Mesenchymal stem cell (in vitro differentiated cells and primary cell): ENCODE data around the gene PPP1R9B.

Experiments
- DNase-seq: peaks from one replicate; pipeline ENCODE4 v3.0.0-alpha.2; 2013
- H2AFZ ChIP-seq: one replicate; pipeline ENCODE4 v1.6.1; 2013; ENCODE audit warnings: low read depth, mild to moderate bottlenecking, control low read depth, inconsistent platforms, low read length, moderate library complexity
- H2AK5ac ChIP-seq: 2 replicates; pipeline ENCODE4 v1.6.1; 2013; ENCODE audit warnings: low read length, moderate library complexity, mild to moderate bottlenecking, inconsistent platforms; ENCODE audit not compliant: severe bottlenecking
- H2BK120ac ChIP-seq: one replicate; pipeline ENCODE4 v1.6.1; 2013; ENCODE audit warnings: low read depth, mild to moderate bottlenecking, inconsistent platforms, low read length, moderate library complexity
- H2BK12ac ChIP-seq, 2 experiments: one replicate each; pipeline ENCODE4 v1.6.1; 2013; ENCODE audit warnings: inconsistent platforms in 2 of 2, low read length in 2 of 2, mild to moderate bottlenecking in 2 of 2, moderate library complexity in 2 of 2, control low read depth in 1 of 2
- H2BK15ac ChIP-seq: one replicate; pipeline ENCODE4 v1.6.1; 2013; ENCODE audit warnings: mild to moderate bottlenecking, low read depth, inconsistent platforms; ENCODE audit not compliant: poor library complexity, severe bottlenecking
- H2BK5ac ChIP-seq: 2 replicates; pipeline ENCODE4 v1.6.1; 2013; ENCODE audit warnings: low read depth, mild to moderate bottlenecking, low read length, control low read depth, inconsistent platforms; ENCODE audit not compliant: poor library complexity, severe bottlenecking
- H3K14ac ChIP-seq, 2 experiments: one replicate each; pipeline ENCODE4 v1.6.1; 2013; ENCODE audit warnings: inconsistent platforms in 2 of 2, low read length in 2 of 2, control low read depth in 1 of 2, mild to moderate bottlenecking in 1 of 2, moderate library complexity in 1 of 2
- H3K18ac ChIP-seq, 2 experiments: one replicate each; pipeline ENCODE4 v1.6.1; 2013; ENCODE audit warnings: inconsistent platforms in 2 of 2, low read length in 2 of 2, control low read depth in 1 of 2, low read depth in 1 of 2, mild to moderate bottlenecking in 1 of 2
- H3K23ac ChIP-seq, 2 experiments: one replicate each; pipeline ENCODE4 v1.6.1; 2013; ENCODE audit warnings: inconsistent platforms in 2 of 2, low read length in 2 of 2, mild to moderate bottlenecking in 2 of 2, moderate library complexity in 2 of 2, control low read depth in 1 of 2
- H3K27ac ChIP-seq: 2 replicates; pipeline ENCODE4 v1.5.1; 2013; ENCODE audit warnings: mild to moderate bottlenecking, moderate library complexity, low read length, control low read depth, inconsistent platforms; ENCODE audit not compliant: poor library complexity, severe bottlenecking
- H3K27me3 ChIP-seq, 2 experiments: 2 replicates each; pipeline versions ENCODE4 v1.6.1 to v1.7.0; 2013; ENCODE audit warnings: low read length in 2 of 2, mild to moderate bottlenecking in 2 of 2, moderate library complexity in 2 of 2, control low read depth in 1 of 2, inconsistent platforms in 1 of 2; ENCODE audit not compliant: control insufficient read depth in 1 of 2, insufficient read depth in 1 of 2
- H3K36me3 ChIP-seq, 2 experiments: 2 replicates each; pipeline versions ENCODE4 v1.6.1 to v1.7.0; 2013; ENCODE audit warnings: low read length in 2 of 2, control low read depth in 1 of 2, inconsistent platforms in 1 of 2, low read depth in 1 of 2, mild to moderate bottlenecking in 1 of 2; ENCODE audit not compliant: insufficient read depth in 2 of 2, control insufficient read depth in 1 of 2
- H3K4ac ChIP-seq, 2 experiments: one replicate each; pipeline ENCODE4 v1.6.1; 2013; ENCODE audit warnings: inconsistent platforms in 2 of 2, low read length in 2 of 2, mild to moderate bottlenecking in 2 of 2, moderate library complexity in 2 of 2, control low read depth in 1 of 2, low read depth in 1 of 2
- H3K4me1 ChIP-seq: 2 replicates; pipeline ENCODE4 v1.6.1; 2013; ENCODE audit warnings: low read depth, low read length, control low read depth; ENCODE audit not compliant: control insufficient read depth, insufficient read depth
- H3K4me2 ChIP-seq: 2 replicates; pipeline ENCODE4 v1.6.1; 2013; ENCODE audit warnings: low read length, mild to moderate bottlenecking, inconsistent platforms; ENCODE audit not compliant: poor library complexity, severe bottlenecking
- H3K4me3 ChIP-seq, 2 experiments: 2 replicates each; pipeline versions ENCODE4 v1.5.1 to v1.7.0; 2013; ENCODE audit warnings: low read length in 2 of 2, mild to moderate bottlenecking in 2 of 2, control low read depth in 1 of 2, low read depth in 1 of 2; ENCODE audit not compliant: insufficient read depth in 1 of 2
- H3K79me1 ChIP-seq: replicated peaks from 2 replicates; pipeline ENCODE4 v1.6.1; 2013; ENCODE audit warnings: mild to moderate bottlenecking, control low read depth, low read length, inconsistent platforms; ENCODE audit not compliant: poor library complexity, severe bottlenecking
- H3K9ac ChIP-seq: 2 replicates; pipeline ENCODE4 v1.7.0; 2013; ENCODE audit warnings: mild to moderate bottlenecking, low read length, moderate library complexity
- H3K9me3 ChIP-seq: 2 replicates; pipeline ENCODE4 v1.7.0; 2013; ENCODE audit warnings: mild to moderate bottlenecking, low read length; ENCODE audit not compliant: control insufficient read depth
- H4K8ac ChIP-seq: one replicate; pipeline ENCODE4 v1.6.1; 2013; ENCODE audit warnings: inconsistent platforms, mild to moderate bottlenecking, low read length, moderate library complexity
- H4K91ac ChIP-seq: one replicate; pipeline ENCODE4 v1.6.1; 2013; ENCODE audit warnings: mild to moderate bottlenecking, low read length, inconsistent platforms
- WGBS: methylation state at CpG from one replicate; pipeline ENCODE4 v1.1.7; 2013; ENCODE audit warnings: mixed read lengths; 5-methylcytosine and 5-hydroxymethylcytosine counted together

The PPP1R9B gene

GRCh38 chr17:50146230-50146926 is 4.1 kb downstream of the PPP1R9B start:
- Histone ChIP-seq H3K4me2 (peak overlapping the region; percentile 8), H4K8ac (no peak overlapping the region), H3K4me3 (peak overlapping the region in 1 of 2 experiments; percentile 84), H3K9ac (peak overlapping the region; percentile 81), H2AFZ (no peak overlapping the region), H2BK12ac (no peak overlapping the region), H4K91ac (no peak overlapping the region), H3K23ac (no peak overlapping the region), H3K4me1 (peaks cover 45% of the 10 kb centered on the region), H2BK5ac (no peak overlapping the region), H3K14ac (no peak overlapping the region), H2BK120ac (no peak overlapping the region), H3K27me3 (no peaks in the 10 kb centered on the region), H3K79me1 (peaks cover 25% of the 10 kb centered on the region), H3K27ac (no peak overlapping the region), H2AK5ac (no peak overlapping the region), H3K36me3 (peaks cover 37 to 58% of the 10 kb centered on the region in 2 experiments), H3K9me3 (no peaks in the 10 kb centered on the region), H3K4ac (no peak overlapping the region), H3K18ac (no peak overlapping the region), H2BK15ac (no peak overlapping the region)
- DNase-seq: no peak
- WGBS: 93% methylated on average over 8 of the region's 10 CpGs

GRCh38 chr17:50145532-50146229 is 4.8 kb downstream of the PPP1R9B start:
- Histone ChIP-seq H2BK12ac (no peak overlapping the region), H3K79me1 (peaks cover 25% of the 10 kb centered on the region), H3K23ac (peak overlapping the region in 1 of 2 experiments; percentile 3), H3K27ac (no peak overlapping the region), H3K9ac (peak overlapping the region; percentile 30), H3K4me1 (peaks cover 45% of the 10 kb centered on the region), H3K9me3 (no peaks in the 10 kb centered on the region), H3K14ac (no peak overlapping the region), H3K18ac (no peak overlapping the region), H4K91ac (no peak overlapping the region), H3K4me3 (peak overlapping the region in 1 of 2 experiments; percentile 16), H2AFZ (no peak overlapping the region), H2BK5ac (no peak overlapping the region), H4K8ac (peak overlapping the region; percentile 37), H2AK5ac (no peak overlapping the region), H2BK120ac (no peak overlapping the region), H3K4ac (peak overlapping the region in 1 of 2 experiments; percentile 70), H3K36me3 (peaks cover 44 to 65% of the 10 kb centered on the region in 2 experiments), H3K4me2 (no peak overlapping the region), H3K27me3 (no peaks in the 10 kb centered on the region), H2BK15ac (peak overlapping the region; percentile 64)
- 85% methylated on average over 10 of the region's 11 CpGs for WGBS
- DNase-seq: no peak

GRCh38 chr17:50144845-50145531 is 5.5 kb downstream of the PPP1R9B start:
- no peak for DNase-seq
- Histone ChIP-seq H2BK5ac (no peak overlapping the region), H3K9ac (peak overlapping the region; percentile 30), H2BK12ac (no peak overlapping the region), H3K27ac (no peak overlapping the region), H3K4me1 (peaks cover 45% of the 10 kb centered on the region), H3K23ac (no peak overlapping the region), H3K9me3 (peaks cover 4% of the 10 kb centered on the region), H2BK15ac (peak overlapping the region; percentile 64), H2AK5ac (no peak overlapping the region), H2BK120ac (no peak overlapping the region), H2AFZ (no peak overlapping the region), H4K91ac (no peak overlapping the region), H3K4ac (no peak overlapping the region), H3K4me2 (no peak overlapping the region), H3K14ac (no peak overlapping the region), H3K4me3 (peak overlapping the region in 1 of 2 experiments; percentile 16), H3K79me1 (peaks cover 25% of the 10 kb centered on the region), H3K27me3 (no peaks in the 10 kb centered on the region), H3K18ac (no peak overlapping the region), H3K36me3 (peaks cover 50 to 72% of the 10 kb centered on the region in 2 experiments), H4K8ac (no peak overlapping the region)
- 94% methylated on average over 12 of the region's 16 CpGs for WGBS

GRCh38 chr17:50144355-50144754 is 6.1 kb downstream of the PPP1R9B start:
- no peak overlapping the region for H3K4me3 ChIP-seq
- H3K27ac ChIP-seq: no peak overlapping the region
- 95% methylated on average over 6 of the region's 6 CpGs for WGBS
- peaks cover 4% of the 10 kb centered on the region for H3K9me3 ChIP-seq
- H3K14ac ChIP-seq: no peak overlapping the region
- H2AK5ac ChIP-seq: no peak overlapping the region
- no peak overlapping the region for H2BK12ac ChIP-seq
- no peak overlapping the region for H2AFZ ChIP-seq
- H3K9ac ChIP-seq: no peak overlapping the region
- no peak overlapping the region for H2BK120ac ChIP-seq
- H3K23ac ChIP-seq: no peak overlapping the region
- no peak overlapping the region for H4K8ac ChIP-seq
- no peak overlapping the region for H2BK15ac ChIP-seq
- no peak overlapping the region for H4K91ac ChIP-seq
- no peak for DNase-seq
- peaks cover 29% of the 10 kb centered on the region for H3K79me1 ChIP-seq
- H3K18ac ChIP-seq: no peak overlapping the region
- H3K4me2 ChIP-seq: no peak overlapping the region
- no peak overlapping the region for H2BK5ac ChIP-seq
- H3K4me1 ChIP-seq: peaks cover 44% of the 10 kb centered on the region
- H3K36me3 ChIP-seq: peaks cover 57 to 78% of the 10 kb centered on the region in 2 experiments
- H3K4ac ChIP-seq: no peak overlapping the region
- no peaks in the 10 kb centered on the region for H3K27me3 ChIP-seq
